ENCODE data around the gene AKNA. TPM values are rescaled to one million over a fixed set of nuclear protein-coding genes. Genes with fewer than 3 reads are reported as not detected.

AKNA gene
- total and polyA plus RNA-seq, 3 experiments from 2014 or later, result 45.6 to 126 (median 126) TPM

DNA sequence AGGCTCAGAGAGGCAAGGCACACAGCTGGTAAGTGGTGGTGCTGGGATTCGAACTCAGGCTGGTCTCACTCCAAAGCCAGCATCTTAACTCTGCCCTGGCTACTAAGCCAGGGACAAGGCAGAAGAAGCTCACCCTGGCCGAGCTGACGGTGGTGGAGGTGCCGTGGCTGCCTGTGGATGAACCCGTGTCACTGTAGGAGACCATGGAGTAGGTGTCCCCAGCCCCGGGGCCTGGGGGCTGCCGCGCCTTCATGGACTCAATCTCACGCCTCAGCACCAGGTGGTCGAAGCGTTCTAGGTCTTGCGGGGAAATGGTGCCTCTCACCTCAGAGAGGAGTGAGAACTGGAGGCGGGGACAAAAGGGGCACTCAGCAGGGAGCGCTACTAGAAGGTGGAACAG lies 35.4 kb upstream of the AKNA start:
- no peak overlapping the region for H3K4me3 Mint-ChIP-seq
- POLR2A ChIA-PET, result no interaction called here

DNA sequence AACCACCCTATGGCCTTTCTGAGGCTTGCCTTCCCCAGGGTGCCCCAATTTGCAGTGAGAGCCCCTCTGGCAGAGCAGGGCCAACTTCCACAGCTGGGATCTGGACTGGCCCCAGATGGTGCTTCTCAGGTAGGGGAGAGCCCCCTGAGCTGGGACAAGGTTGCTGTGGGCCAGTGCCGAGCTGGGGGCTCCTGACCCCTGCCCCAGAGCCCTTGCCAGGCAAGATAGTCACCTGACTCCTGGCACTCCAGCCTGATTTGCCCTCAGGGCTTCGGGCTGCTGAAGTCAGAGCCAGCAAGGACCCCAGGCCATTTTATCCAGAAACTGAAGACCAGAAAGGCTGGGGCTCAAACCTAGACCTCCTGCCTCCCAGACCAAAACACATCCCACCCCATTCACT lies 33.4 kb upstream of the AKNA start:
- peak overlapping the region in 1 of 8 donors; percentile 12 for H3K27ac Mint-ChIP-seq
- POLR2A ChIA-PET, result no interaction called here

More for the DNA sequence above, 35.4 kb upstream of the AKNA start:
- no peaks in the 10 kb centered on the region for H3K4me1 ChIP-seq (ENCODE audit: insufficient read depth, low read length)
- no peaks in the 10 kb centered on the region for H3K9me3 ChIP-seq (ENCODE audit: low read length)
- H3K27ac ChIP-seq (ENCODE audit: low read depth, low read length), result no peak overlapping the region
- CTCF ChIA-PET, result no interaction called here
- no peaks in the 10 kb centered on the region for H3K9me3 Mint-ChIP-seq
- no peaks in the 10 kb centered on the region for H3K36me3 ChIP-seq (ENCODE audit: insufficient read depth, low read length)
- peaks cover 0 to 16% (median 9%) of the 10 kb centered on the region in 3 donors for H3K36me3 Mint-ChIP-seq
- H3K4me3 ChIP-seq (ENCODE audit: low read length), result no peak overlapping the region
- H3K27ac Mint-ChIP-seq, result no peak overlapping the region
- peaks cover 6 to 8% (median 7%) of the 10 kb centered on the region in 3 donors for H3K4me1 Mint-ChIP-seq
- no peaks in the 10 kb centered on the region for H3K27me3 ChIP-seq (ENCODE audit: insufficient read depth, low read length, poor library complexity, severe bottlenecking)
- DNase-seq, result no peak
- no peaks in the 10 kb centered on the region for H3K27me3 Mint-ChIP-seq

DNA sequence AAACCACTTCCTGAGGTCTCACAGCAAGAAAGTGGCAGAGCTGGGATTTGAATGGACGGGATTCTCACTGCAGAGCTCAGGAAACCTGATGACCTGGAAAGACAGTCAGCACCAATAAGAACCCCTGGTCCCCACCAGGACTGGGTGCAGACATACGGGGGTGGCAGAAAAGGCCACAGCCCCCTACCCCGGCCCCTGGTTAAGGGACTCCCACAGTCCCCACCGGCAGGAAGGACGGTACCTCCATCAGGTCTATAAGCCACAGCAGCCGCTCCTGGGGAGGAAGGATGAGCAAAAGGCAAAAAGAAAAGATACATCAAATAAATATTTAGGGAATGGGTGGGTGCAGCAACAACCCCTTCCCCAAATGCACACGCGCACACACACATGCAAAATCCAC lies 32.0 kb upstream of the AKNA start:
- peaks cover 16 to 18% (median 17%) of the 10 kb centered on the region in 3 donors for H3K4me1 Mint-ChIP-seq
- no peaks in the 10 kb centered on the region for H3K27me3 ChIP-seq (ENCODE audit: insufficient read depth, low read length, poor library complexity, severe bottlenecking)
- H3K9me3 ChIP-seq (ENCODE audit: low read length), result no peaks in the 10 kb centered on the region
- H3K27ac ChIP-seq (ENCODE audit: low read depth, low read length), result no peak overlapping the region
- H3K9me3 Mint-ChIP-seq, result no peaks in the 10 kb centered on the region
- CTCF ChIA-PET, result interaction anchor here (1.1 to 8.2 kb wide), 5 partner anchors 14 to 261 kb away, joined by 3 to 41 read pairs (median 3); no protein-coding TSS in a partner anchor
- peaks cover 0 to 20% (median 6%) of the 10 kb centered on the region in 3 donors for H3K36me3 Mint-ChIP-seq
- no peaks in the 10 kb centered on the region for H3K4me1 ChIP-seq (ENCODE audit: insufficient read depth, low read length)
- DNase-seq, result no peak
- H3K4me3 ChIP-seq (ENCODE audit: low read length), result no peak overlapping the region
- no peaks in the 10 kb centered on the region for H3K36me3 ChIP-seq (ENCODE audit: insufficient read depth, low read length)
- H3K4me3 Mint-ChIP-seq, result no peak overlapping the region
- peak overlapping the region in 1 of 8 donors; percentile 47 for H3K27ac Mint-ChIP-seq
- POLR2A ChIA-PET, result no interaction called here
- H3K27me3 Mint-ChIP-seq, result no peaks in the 10 kb centered on the region

More for the DNA sequence above, 33.4 kb upstream of the AKNA start:
- no peaks in the 10 kb centered on the region for H3K27me3 ChIP-seq (ENCODE audit: insufficient read depth, low read length, poor library complexity, severe bottlenecking)
- no peaks in the 10 kb centered on the region for H3K9me3 ChIP-seq (ENCODE audit: low read length)
- no peak overlapping the region for H3K27ac ChIP-seq (ENCODE audit: low read depth, low read length)
- no peak for DNase-seq
- CTCF ChIA-PET, result interaction anchor here (8.2 kb wide), 1 partner anchor 15 kb away, joined by 41 read pairs; no protein-coding TSS in a partner anchor
- no peaks in the 10 kb centered on the region for H3K9me3 Mint-ChIP-seq
- no peak overlapping the region for H3K4me3 ChIP-seq (ENCODE audit: low read length)
- no peak overlapping the region for H3K4me3 Mint-ChIP-seq
- H3K27me3 Mint-ChIP-seq, result no peaks in the 10 kb centered on the region
- H3K36me3 Mint-ChIP-seq, result peaks cover 0 to 22% (median 9%) of the 10 kb centered on the region in 3 donors
- no peaks in the 10 kb centered on the region for H3K4me1 ChIP-seq (ENCODE audit: insufficient read depth, low read length)
- H3K4me1 Mint-ChIP-seq, result peaks cover 16 to 18% (median 17%) of the 10 kb centered on the region in 3 donors
- H3K36me3 ChIP-seq (ENCODE audit: insufficient read depth, low read length), result no peaks in the 10 kb centered on the region

DNA sequence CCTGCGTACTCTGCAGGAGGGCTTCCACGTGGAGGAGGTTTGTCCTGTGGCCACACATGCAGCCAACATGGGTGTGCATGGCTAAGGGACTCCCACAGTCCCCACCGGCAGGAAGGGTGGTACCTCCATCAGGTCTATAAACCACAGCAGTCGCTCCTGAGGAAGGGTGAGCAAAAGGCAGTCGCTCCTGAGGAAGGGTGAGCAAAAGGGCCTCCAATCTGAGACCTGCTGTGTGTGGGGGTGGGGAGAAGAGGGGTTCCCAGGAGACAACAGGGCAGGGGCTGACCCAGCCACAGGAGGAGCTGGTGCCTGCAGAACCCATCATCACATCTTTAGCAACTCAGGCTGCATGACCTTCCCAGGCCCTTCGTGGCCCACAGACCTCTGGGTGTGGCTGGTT lies 30.3 kb upstream of the AKNA start:
- Histone ChIP-seq H3K27ac (ENCODE audit: low read depth, low read length) (no peak overlapping the region), H3K9me3 (ENCODE audit: low read length) (no peaks in the 10 kb centered on the region), H3K4me3 (ENCODE audit: low read length) (no peak overlapping the region), H3K36me3 (ENCODE audit: insufficient read depth, low read length) (no peaks in the 10 kb centered on the region), H3K27me3 (ENCODE audit: insufficient read depth, low read length, poor library complexity, severe bottlenecking) (no peaks in the 10 kb centered on the region), H3K4me1 (ENCODE audit: insufficient read depth, low read length) (no peaks in the 10 kb centered on the region)
- H3K4me3 Mint-ChIP-seq, result peak overlapping the region in 2 of 7 donors; percentile 19 to 32
- DNase-seq, result no peak
- H3K9me3 Mint-ChIP-seq, result no peaks in the 10 kb centered on the region
- POLR2A ChIA-PET, result no interaction called here
- H3K36me3 Mint-ChIP-seq, result peaks cover 0 to 10% (median 3%) of the 10 kb centered on the region in 3 donors
- CTCF ChIA-PET, result interaction anchor here (0.8 to 8.2 kb wide), 4 partner anchors 12 to 236 kb away, joined by 3 to 41 read pairs (median 6); no protein-coding TSS in a partner anchor
- H3K27ac Mint-ChIP-seq, result peak overlapping the region in 2 of 8 donors; percentile 26 to 28
- H3K27me3 Mint-ChIP-seq, result no peaks in the 10 kb centered on the region
- H3K4me1 Mint-ChIP-seq, result peaks cover 16 to 18% (median 17%) of the 10 kb centered on the region in 3 donors

DNA sequence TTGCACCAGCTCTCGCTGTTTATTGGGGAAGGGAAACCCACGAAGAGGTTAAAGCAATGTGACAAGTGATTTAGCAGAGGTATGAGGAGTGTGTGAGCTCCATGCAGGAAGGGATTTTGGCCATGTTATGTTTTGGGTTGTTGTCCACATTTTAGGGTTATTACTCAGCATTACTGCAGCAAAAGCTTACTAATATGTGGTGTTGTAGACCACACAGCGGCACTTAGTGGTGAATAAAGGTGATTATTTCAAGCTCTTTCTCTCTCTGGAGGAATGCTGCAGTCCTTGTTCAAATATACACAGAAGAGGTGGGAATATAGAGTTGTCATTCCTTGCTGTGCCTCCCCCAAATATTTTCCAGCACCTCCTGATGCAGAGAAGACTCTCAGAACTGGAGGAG lies 29.7 kb upstream of the AKNA start:
- POLR2A ChIA-PET, result no interaction called here

DNA sequence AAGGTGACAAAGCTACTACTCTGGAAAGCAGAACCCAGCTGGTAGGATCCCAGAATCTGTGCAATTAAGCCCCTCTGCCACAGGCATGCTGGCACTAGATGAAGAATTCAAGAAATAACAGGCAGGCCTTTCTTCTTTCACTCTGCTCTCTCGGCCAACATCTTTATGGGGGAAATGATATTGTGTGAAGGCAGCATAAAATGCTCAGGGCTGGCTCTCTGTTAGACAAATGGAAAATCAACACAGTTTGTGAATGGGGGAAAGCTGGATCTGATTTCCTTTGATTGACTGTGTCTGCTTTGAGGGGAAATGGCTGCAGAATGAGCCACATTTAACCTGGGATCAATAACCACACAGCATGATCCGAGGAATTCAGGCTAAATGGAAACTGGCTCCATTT lies 29.1 kb upstream of the AKNA start:
- Histone ChIP-seq H3K27me3 (ENCODE audit: insufficient read depth, low read length, poor library complexity, severe bottlenecking) (no peaks in the 10 kb centered on the region), H3K36me3 (ENCODE audit: insufficient read depth, low read length) (no peaks in the 10 kb centered on the region), H3K9me3 (ENCODE audit: low read length) (no peaks in the 10 kb centered on the region), H3K4me3 (ENCODE audit: low read length) (no peak overlapping the region), H3K27ac (ENCODE audit: low read depth, low read length) (no peak overlapping the region), H3K4me1 (ENCODE audit: insufficient read depth, low read length) (no peaks in the 10 kb centered on the region)
- Mint-ChIP-seq H3K9me3 (no peaks in the 10 kb centered on the region), H3K4me3 (no peak overlapping the region), H3K27ac (peak overlapping the region in 3 of 8 donors; percentile 12 to 85 (median 43)), H3K4me1 (peaks cover 16 to 18% (median 17%) of the 10 kb centered on the region in 3 donors), H3K36me3 (peaks cover 0 to 7% (median 3%) of the 10 kb centered on the region in 3 donors), H3K27me3 (peaks cover 0 to 1% of the 10 kb centered on the region in 2 donors)
- POLR2A ChIA-PET, result no interaction called here
- CTCF ChIA-PET, result interaction anchor here (0.7 to 8.2 kb wide), 3 partner anchors 11 to 34 kb away, joined by 3 to 41 read pairs (median 4); no protein-coding TSS in a partner anchor
- no peak for DNase-seq

More for the DNA sequence above, 29.7 kb upstream of the AKNA start:
- Mint-ChIP-seq H3K27ac (peak overlapping the region in 4 of 8 donors; percentile 26 to 86 (median 60)), H3K9me3 (no peaks in the 10 kb centered on the region), H3K36me3 (peaks cover 0 to 10% (median 3%) of the 10 kb centered on the region in 3 donors), H3K4me3 (peak overlapping the region in 1 of 7 donors; percentile 19), H3K4me1 (peaks cover 16 to 18% (median 17%) of the 10 kb centered on the region in 3 donors), H3K27me3 (no peaks in the 10 kb centered on the region)
- Histone ChIP-seq H3K4me1 (ENCODE audit: insufficient read depth, low read length) (no peaks in the 10 kb centered on the region), H3K9me3 (ENCODE audit: low read length) (no peaks in the 10 kb centered on the region), H3K36me3 (ENCODE audit: insufficient read depth, low read length) (no peaks in the 10 kb centered on the region), H3K27ac (ENCODE audit: low read depth, low read length) (no peak overlapping the region), H3K4me3 (ENCODE audit: low read length) (no peak overlapping the region), H3K27me3 (ENCODE audit: insufficient read depth, low read length, poor library complexity, severe bottlenecking) (no peaks in the 10 kb centered on the region)
- DNase-seq, result no peak
- CTCF ChIA-PET, result interaction anchor here (0.7 to 8.2 kb wide), 4 partner anchors 12 to 33 kb away, joined by 3 to 41 read pairs (median 4); no protein-coding TSS in a partner anchor

DNA sequence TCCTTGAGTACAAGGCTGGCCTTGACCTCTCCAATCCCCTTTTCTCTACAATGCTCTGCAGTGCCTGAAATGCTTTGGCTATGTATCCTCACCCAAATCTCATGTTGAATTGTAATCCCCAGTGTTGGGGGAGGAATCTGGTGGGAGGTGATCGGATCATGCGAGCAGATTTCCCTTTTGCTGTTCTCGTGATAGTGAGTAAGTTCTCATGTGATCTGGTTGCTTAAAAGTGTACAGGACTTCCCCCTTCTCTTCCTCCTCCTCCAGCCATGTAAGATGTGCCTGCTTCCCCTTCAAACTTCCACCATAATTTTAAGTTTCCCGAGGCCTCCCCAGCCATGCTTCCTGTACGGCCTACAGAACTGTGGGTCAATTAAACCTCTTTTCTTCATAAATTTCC lies 28.5 kb upstream of the AKNA start:
- H3K4me3 ChIP-seq (ENCODE audit: low read length), result no peak overlapping the region
- H3K9me3 ChIP-seq (ENCODE audit: low read length), result no peaks in the 10 kb centered on the region
- H3K36me3 ChIP-seq (ENCODE audit: insufficient read depth, low read length), result no peaks in the 10 kb centered on the region
- no peaks in the 10 kb centered on the region for H3K9me3 Mint-ChIP-seq
- peaks cover 0 to 7% (median 3%) of the 10 kb centered on the region in 3 donors for H3K36me3 Mint-ChIP-seq
- H3K27ac ChIP-seq (ENCODE audit: low read depth, low read length), result no peak overlapping the region
- H3K4me1 ChIP-seq (ENCODE audit: insufficient read depth, low read length), result no peaks in the 10 kb centered on the region
- peaks cover 16 to 18% (median 17%) of the 10 kb centered on the region in 3 donors for H3K4me1 Mint-ChIP-seq
- CTCF ChIA-PET, result interaction anchor here (1.8 to 8.2 kb wide), 2 partner anchors 10 to 35 kb away, joined by 4 to 41 read pairs; no protein-coding TSS in a partner anchor
- H3K27me3 Mint-ChIP-seq, result peaks cover 0 to 1% of the 10 kb centered on the region in 2 donors
- no peak overlapping the region for H3K4me3 Mint-ChIP-seq
- peak overlapping the region in 5 of 8 donors; percentile 12 to 43 (median 26) for H3K27ac Mint-ChIP-seq
- no peaks in the 10 kb centered on the region for H3K27me3 ChIP-seq (ENCODE audit: insufficient read depth, low read length, poor library complexity, severe bottlenecking)
- POLR2A ChIA-PET, result no interaction called here
- DNase-seq, result no peak

DNA sequence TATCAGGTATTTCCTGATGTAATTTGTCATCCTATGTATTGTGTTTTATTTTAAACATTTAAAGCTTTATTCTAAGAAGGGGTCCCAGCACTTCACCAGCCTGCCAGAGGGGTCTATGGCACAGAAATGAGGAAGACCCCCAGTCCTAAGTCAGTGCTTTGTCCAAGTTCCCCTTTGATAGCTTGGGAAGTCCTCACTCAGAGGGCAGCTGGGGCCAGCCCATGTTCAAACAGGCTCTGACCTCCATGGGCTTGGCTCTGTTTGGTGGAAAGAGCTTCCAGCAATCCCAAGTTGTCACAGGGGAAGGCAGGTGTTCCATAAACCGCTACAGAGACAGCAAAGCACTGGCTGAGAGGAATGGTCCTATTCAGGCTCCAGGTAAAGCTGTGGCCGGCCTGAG lies 26.6 kb upstream of the AKNA start:
- Mint-ChIP-seq H3K4me1 (peaks cover 16 to 18% (median 17%) of the 10 kb centered on the region in 3 donors), H3K36me3 (peaks cover 0 to 6% (median 0%) of the 10 kb centered on the region in 3 donors), H3K27me3 (peaks cover 0 to 1% of the 10 kb centered on the region in 2 donors), H3K27ac (peak overlapping the region in 1 of 8 donors; percentile 64), H3K9me3 (peaks cover 0 to 2% (median 0%) of the 10 kb centered on the region in 5 donors), H3K4me3 (no peak overlapping the region)
- H3K27me3 ChIP-seq (ENCODE audit: insufficient read depth, low read length, poor library complexity, severe bottlenecking), result no peaks in the 10 kb centered on the region
- H3K9me3 ChIP-seq (ENCODE audit: low read length), result no peaks in the 10 kb centered on the region
- ChIA-PET CTCF (interaction anchor here (1.2 to 8.2 kb wide), 3 partner anchors 8 to 239 kb away, joined by 5 to 41 read pairs (median 11); no protein-coding TSS in a partner anchor), POLR2A (no interaction called here)
- no peaks in the 10 kb centered on the region for H3K36me3 ChIP-seq (ENCODE audit: insufficient read depth, low read length)
- no peak overlapping the region for H3K4me3 ChIP-seq (ENCODE audit: low read length)
- no peak for DNase-seq
- H3K27ac ChIP-seq (ENCODE audit: low read depth, low read length), result no peak overlapping the region
- no peaks in the 10 kb centered on the region for H3K4me1 ChIP-seq (ENCODE audit: insufficient read depth, low read length)
